C1 segment of cervical spinal cord (tissue), 14 donors: ENCODE results near the gene EHD1.

ENCODE experiments used
- DNase-seq, 14 donors: peaks; one replicate each; lab custom pipeline; 2025; lab: John Stamatoyannopoulos, UW

Gene EHD1

DNA sequence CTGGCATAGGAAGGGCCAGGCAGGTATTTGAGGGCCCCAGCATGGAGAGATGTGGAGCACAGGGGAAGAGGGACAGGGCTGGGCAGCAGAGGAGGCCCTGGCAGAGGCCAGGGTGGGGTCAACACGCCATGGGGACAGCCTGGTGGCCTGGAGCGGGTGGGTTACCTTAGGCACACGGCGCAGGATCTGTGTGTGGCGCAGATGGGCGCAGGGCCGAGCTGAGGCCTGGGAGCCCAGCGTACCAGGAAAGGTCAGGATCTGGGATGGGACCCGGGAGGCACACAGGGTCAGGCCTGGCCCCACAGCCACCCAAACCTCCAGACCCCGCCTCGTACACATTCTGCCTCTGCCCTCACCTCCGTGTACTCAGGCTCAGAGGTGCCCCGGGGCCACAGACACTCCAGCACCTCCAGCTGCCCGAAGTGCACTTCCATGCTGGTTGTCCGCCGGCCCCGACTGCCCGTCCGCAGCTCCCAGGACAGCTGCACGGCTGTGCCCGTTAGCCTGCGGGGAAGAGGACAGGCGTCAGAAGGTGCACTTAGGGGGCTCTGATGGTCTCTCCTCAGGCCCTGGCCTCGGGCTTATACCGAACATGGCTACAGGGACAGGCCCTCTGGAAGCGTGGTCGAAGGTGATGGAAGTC, 32.2 kb upstream of the EHD1 start:
- DNase-seq = no peak

DNA sequence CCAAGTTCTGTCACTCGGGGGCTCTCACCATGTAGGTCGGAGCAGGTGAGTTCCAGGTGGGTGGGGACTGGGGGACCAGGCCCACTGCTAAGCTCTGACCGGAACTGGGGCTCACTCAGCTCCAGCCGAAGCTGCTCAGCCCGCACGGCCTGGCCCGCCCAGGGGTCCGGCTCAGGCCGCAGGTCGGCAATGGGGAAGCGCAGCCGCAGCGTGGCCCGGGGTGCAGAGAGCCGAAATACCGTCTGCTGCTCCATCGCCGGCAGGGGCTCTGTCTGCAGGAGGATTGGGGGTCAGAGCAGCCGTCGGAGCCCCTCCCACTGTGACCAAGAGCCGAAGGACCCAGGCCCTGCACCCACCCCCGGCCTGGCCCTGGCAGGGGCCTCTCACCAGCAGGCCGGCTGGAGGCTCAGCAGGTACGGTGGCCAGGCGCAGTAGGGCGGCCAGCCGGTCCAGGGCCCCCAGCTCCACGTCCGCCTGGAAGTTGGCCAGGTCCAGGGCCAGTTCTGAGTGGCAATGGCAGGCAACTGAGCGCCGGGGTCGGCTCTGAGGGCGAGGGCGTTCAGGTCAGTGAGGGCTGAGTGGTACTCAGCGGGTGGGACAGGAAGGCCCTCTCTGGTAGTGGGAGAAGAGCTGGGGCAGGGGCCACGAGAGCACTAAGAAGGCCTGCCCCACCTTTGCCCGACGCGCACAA, 31.4 kb upstream of the EHD1 start:
- DNase-seq = no peak

DNA sequence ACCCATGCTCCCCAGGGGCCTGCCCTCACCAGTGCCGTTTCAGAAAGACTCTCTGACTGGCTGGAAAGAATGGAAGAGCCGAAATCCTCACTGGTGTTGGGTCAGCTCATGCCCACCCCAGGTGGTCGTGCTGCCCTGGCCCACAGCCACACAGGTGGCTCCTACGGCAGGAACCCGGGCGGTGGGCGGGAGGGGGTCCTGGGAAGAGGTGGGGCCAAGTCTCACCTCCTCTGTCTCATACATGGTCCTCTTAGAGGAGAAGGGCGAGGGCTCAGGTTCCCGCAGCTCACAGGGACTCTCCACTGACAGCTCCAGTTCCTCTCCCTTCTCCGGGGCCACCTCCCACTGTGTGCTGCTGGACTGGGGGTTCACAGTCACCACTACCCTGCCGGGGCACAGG, 30.3 kb upstream of the EHD1 start:
- no peak for DNase-seq

DNA sequence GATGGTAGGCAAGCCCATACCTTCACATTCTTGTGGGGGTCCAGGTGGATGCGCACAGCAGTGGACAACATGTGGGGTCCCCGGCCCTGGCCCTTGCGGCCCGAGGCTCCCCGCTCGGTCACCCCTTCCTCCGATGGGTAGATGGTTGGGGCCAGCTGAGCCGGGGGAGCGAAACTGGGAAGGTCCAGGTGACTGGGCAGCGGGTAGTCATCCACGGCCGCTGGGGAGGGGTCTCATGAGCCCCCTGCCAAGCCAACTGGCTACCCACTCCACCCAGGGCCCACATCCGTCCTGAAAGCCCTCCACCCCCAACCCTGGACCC, 27.9 kb upstream of the EHD1 start:
- DNase-seq = no peak

DNA sequence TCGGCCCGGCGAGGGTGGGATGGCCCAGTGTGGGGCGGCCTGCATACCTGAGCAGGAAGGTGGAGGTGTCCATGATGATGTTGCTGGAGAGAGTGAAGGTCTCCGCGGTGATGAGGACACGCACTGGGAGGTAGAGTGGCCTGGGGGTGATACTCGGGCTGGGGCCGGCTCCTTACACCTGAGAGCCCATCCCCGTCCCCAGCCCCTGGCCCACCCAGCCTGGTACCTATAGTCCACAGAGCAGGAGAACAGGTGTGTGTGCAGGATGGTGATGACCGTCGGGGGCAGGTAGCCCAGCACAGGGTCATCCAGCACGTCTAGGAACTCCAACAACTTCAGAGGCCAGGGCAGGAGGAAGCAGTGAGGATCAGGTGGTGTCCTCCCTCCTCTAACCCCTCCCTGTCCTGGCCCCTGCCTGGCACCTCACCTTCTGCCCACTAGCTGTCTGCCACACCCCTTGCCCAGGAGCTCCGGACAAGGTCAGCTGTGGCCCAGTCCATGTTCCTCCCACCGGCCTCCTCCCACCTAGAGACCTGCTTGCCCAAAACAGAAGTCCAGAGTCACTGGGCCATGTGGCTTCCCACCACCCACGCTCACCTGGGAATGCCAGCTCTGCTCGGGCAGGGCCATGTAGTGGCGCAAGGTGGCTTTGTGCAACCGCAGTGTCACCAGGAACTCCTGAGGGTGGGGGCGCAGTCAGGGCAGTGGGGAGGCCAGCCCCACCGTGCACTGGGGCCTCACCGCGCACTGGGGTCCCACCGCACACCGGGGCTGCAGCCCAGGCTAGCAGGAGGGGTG, 27.3 kb upstream of the EHD1 start:
- no peak for DNase-seq

DNA sequence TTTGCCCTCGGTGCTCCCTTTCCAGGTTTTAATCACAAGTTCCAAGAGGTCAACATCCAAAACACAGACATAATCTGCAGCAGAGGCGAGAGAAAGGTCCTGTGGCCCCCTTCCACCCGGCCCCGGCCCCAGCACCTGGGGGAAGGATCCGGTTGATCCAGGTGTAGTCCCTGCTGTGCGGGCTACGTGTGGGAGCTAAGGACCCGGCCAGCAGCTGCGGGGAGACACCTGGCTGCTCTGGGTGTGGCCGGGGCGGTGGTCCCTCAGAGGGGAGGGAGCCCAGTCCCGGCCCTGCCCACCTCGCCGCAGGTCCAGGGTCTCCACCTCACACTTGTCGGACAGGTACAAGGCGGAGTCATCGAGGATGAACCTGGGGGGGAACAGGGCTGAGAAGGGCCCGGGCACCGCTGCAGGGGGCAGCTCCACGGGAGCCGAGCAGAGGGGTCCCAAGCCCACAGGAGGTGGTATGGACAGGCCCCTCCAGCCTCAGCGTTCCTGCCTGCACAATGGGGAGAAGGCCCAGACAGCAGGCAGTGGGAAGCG, 24.9 kb upstream of the EHD1 start:
- DNase-seq = no peak

DNA sequence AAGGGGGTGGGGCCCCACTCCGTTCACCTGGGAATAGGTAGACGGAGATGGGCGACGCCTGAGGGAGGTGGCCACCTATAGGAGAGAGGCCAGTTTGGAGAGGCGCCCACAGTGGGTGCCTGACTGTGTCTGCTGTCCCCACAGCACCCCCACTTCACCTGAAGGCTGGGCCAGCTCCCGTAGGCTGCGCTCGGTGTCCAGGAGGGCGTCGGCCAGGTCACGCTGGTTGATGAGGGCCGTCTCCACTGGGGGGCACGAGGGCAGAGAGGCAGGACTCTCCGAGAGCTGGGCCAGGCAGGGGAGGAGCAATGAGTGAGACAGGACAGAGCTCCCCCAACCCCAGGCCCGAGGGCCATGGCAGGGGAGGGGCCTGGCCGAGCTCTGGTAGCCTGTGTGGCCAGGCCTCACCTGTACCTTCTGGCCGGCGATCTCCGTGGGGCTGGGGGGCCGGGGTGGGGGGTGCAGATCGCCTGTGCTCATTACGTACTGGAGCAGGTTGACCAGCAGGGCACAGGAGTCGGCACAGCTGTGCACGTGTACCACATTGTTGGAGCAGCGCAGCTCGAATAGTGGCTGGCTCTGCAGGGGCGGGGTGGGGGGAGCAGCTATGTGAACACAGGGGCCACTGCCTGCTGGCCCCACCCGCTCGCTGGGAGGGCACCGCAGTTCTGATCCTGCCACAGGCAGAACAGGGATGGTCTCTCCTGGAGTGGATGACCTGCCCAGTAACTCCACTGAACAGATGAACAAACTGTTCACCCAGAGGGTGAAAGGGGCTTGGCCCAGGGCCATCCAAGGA, 23.9 kb upstream of the EHD1 start:
- DNase-seq = no peak

DNA sequence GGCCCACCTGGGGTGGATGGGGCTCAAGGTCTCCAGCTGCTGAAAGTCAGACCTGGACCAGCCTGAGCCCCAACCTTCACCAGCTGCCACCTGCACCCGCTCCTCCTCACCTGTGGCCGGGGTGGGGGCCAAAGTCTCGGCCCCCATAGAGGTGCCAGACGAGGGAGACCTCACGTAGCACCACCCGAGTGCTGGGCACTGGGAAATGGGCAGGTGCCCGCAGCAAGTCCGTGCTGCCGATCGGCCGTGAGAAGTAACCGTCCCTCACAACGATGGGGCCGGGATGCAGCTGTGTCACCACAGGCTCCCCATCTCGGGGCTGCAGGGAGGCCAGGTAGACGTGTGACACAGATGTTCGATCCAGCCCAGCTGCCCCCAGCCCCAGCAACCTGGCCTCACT, 22.4 kb upstream of the EHD1 start:
- DNase-seq = no peak

DNA sequence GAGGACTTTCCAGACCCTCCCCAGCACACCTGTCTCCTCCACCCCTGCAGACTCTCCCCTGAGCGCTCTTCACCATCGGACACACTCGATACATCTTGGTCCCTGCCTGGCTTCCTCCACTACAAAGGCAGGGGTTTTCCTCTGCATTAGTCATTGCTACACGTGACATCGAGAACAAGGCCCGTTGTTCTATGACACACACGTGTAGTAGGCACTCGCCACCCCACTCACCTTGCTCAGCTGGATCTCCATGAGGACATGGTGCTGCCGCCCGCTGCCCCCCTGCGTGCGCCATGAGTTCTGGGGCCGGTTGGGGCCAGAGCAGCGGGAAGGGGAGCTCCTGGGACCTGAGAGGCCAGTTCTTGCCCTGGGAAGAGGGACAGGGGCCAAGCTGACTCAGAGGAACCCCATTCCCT, 21.9 kb upstream of the EHD1 start:
- no peak for DNase-seq

DNA sequence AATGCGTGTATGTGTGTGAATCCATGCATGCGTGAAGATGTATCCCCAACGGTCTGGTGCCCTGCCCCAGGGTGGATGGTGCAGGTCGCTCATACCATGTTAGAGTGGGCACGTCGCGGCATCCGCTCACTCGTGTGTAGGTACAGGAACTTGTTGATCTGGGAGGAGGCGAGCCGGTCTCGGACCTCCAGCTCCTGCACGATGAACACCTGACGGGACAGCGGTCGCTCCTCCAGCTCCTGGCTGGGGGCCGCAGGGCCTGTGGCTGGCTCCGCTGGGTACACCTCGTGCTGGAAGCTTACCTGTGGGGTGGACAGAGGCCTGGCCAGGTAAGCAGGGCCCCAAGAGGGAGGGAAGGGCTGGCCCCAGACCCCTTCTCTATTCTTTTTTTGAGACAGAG, 20.1 kb upstream of the EHD1 start:
- no peak for DNase-seq

DNA sequence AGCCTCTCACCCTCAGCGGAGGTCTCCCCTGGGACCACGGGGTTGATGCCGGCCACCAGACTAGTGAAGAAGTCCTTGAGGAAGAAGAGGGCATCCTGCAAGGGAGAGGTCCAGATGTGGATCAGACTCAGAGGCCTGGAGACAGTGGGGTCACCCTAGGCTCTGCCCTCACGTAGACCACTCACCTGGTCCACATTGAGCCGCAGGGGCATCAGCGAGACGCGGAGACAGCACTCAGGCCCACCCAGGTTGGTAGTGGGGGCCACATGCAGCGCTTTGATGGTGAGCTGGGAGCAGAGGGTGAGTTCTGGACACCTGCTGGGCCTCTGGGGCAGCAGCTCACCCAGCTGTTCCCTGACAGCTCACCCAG, 19.6 kb upstream of the EHD1 start:
- DNase-seq = no peak

DNA sequence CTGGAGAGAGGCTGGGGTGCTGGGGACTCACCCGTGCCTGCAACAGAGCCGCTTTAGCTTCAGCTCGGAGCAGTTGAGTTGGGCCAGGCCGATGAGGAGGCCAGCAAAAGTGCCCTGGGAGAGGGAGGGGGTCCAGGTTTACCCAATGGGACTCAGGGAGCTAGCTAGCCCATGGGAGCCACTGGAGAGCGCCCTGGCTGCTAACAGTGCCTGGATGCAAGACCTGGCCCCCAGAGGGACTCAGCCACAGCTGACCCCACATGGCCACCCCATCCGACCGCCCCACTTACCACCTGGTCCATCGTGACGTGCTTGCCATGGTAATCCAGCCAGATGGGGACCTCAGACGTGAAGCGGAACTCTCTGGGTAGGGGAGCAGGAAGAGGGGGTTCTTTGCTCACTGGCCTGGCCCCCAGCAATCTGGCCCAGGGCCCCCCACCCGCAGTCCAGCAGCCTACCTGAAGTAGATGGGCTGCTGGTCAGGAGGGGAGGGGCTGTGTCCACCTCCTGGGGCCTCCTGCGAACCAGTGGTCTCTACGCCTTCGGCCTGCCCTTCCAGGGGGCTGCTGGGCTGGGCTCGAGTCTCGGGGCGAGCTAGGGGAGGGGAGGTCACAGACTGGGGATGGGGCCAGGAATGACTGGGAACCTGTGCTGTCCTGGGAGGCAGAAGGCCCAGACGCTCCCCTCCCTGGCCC, 19.1 kb upstream of the EHD1 start:
- DNase-seq = no peak

DNA sequence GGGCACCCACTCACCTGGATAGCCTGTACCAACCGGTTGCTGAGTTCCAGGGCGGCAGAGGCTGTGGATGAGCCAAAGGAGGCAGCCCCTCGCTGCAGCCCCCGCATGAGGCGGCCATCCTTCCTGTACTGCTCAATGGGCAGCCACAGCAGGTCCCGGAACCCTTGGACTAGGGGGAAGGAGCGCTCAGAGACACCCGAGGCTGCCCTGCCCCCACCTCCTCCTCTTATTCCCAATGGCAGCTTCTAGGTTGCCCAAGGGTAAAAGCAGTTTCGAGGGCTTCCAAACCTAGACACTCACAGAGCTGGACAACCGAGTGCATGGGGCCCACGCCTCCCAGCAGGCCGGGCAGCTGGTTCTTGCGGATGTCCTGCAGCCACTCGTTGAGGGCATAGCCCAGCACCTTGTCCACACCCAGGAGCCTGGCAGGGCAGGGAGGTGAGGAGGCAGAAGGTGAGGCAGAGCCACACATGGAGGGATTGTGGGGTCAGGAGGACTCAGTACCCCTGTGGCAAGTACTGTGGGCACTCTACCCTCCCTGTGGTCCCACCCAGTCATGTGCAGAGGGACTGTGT, 18.1 kb upstream of the EHD1 start:
- DNase-seq = no peak

DNA sequence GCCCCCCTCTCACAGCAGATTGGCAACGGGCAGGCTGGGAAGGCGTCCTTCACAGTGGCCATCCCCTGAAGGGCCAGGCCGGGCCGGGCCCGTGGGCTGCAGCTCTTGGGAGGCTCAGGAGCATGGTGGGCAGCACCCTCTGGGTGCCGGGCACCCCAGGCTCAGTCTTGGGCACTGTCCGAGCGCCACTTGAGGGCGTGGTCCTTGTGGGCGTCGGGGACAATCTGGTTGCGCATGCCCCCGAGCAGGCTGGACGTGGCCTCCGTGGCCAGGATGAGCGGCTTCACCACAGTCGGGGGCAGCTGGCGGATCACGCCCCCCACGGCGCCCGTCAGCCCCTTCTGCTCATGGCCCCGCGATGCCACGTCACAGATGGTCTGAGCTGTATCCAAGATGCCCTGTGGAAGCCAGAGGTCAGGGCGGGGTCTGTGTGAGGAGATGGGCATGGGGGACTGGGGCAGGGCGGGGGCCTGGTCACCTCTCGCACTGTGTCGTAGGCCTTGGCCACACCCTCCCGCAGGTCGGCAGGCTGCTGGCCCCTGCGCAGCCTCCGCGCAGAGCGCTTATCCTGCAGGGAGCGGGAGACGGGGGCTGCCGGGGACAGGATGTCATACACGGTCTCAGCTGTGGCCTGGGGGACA, 16.5 kb upstream of the EHD1 start:
- no peak for DNase-seq

DNA sequence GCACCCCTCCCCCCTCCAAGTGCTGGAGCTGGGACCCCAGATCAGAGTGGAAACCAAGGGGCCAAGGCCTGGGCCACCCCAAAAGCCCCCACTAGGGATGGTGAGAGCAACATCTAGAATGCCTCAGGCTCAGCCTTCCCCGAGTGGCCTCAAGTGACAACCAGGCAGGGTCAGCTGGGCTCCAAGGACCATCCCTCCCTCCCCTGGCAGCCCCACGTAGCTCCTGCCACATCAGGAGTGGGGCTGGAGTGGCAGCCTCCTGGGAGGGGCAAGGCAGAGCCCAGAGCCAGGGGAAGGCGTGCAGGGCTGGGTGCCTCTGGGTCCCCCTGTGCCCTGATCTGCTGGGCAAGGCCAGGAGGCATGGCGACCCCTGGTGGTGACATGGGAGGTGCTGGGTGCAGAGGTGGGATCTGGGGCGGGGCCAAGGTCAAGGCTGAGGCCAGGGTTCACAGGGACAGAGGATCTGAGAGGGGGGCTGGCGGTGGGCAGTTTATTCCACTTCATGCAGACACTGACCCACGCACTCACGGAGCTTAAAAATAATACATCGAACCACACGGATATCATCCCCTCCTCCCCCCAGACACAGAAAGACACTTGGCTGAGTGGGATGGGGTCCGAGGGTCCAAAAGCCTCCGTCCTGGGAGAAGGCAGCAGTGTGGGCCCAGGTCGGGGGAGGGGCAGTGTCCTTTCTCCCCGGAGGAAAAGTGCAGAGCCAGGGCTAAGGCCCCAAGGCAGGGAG, 15.8 kb upstream of the EHD1 start:
- peak in 10 of 14 donors; percentile 28 to 75 (median 42) for DNase-seq

DNA sequence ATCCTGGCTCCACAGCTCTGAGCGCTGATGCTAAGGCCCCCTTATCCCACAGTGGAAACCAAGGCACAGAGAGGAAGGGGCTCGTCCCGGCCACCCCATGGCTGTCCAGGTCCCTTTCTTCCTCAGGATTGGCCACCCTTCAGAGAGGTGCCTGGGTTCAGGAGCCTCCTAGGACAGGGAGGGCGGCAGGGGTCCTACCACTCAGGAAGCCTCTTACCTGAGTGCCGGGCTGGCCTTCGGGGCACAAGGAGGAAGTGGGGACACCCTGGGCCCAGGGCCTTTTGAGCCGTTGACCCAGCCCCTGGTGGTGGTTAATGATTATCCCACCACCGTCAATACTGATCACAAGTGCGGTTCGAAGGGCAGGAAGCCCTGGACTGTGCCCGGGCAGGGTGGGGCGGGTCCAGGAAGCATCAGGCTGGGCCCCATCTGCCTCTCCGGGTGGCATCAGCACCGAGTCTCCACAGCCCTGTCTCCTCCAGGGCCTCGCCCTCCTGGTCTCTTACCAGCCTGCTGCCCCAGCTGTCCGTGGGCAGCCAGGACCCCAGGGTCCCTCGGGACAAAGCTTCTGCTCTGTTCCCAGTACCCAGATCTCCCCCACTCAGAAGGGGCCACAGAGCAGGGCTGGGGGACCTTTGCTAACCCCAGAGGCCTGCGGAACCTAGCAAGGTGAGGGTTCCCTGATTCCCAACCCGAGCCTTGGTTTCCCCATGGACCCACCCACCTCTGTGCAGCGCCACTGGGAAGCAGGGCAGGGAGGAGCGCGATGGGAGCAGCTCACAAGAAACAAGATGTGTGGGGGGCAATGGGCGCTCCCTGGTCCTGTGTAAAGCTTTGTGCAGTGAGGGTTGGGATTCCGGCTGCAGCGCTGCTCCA, 15.0 kb upstream of the EHD1 start:
- DNase-seq = no peak

DNA sequence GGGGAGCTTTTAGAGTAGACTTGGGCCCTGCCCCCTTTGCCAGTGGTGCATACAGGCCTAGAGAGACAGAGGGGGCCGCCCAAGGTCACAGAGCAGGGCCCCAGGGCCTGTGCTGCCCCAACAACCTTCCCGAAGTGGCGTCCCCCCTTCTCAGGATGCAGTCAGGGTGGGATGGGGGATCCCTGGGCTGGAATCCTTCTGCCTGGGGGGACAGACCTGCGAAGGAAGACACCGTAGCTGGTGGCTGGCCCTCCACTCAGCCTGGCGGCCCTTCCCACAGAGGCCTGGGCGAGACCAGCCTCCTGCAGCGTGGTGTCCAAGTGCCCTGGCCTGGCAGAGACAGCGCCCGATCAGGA, 14.4 kb upstream of the EHD1 start:
- no peak for DNase-seq

DNA sequence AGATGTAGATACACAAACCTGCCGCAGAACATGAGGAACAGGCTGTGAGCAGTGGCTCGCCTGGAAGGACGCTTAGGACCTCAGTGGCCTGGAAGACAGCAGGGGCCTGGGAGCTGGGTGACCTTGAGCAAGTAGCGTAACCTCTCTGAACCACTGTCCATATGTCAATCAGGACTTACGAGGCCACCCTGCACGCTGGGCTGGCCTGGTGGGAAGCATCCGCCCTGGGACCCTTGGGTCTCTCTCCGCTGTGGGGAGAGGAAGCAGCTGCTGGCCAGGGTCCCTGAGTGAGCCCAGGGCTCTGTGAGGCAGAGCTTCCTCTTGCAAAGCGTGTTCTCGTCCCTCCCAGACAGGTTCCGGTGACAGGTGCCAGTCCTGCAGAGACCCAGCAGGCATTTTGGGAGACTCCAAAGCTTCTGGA, 14.0 kb upstream of the EHD1 start:
- DNase-seq = peak in 1 of 14 donors; percentile 28

DNA sequence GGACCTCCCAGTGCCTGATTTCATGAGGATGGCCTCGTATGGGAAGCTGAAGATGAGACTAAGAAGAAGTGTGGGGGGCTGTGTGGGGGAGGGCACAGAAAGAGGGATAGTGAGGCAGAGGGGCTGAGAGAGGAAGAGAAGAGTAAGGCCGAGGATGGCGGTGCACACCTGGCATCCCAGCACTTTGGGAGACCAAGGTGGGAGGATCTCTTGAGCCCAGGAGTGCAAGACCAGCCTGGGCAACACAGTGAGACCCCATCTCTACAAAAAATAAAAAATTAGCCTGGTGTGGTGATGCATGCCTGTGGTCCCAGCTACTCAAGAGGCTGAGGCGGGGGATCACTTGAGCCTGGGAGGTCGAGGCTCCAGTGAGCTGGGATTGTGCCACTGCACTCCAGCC, 13.5 kb upstream of the EHD1 start:
- no peak for DNase-seq
